Large intestine (tissue), 12 donors: ENCODE data around the gene PRAMEF27. TPM values are rescaled to one million over a fixed set of nuclear protein-coding genes. Genes with fewer than 3 reads are reported as not detected.
"Not testable (repeated sequence)": the region's sequence is repeated elsewhere in the genome, so short reads cannot be mapped to it uniquely, and the experiment has no call there.

ENCODE experiments used
- DNase-seq, 2 donors: peaks; one replicate each; pipeline versions ENCODE4 v3.0.0 to v3.0.0-alpha.2; 2013
- H3K27ac ChIP-seq: one replicate; pipeline ENCODE4 v1.5.1; 2013; ENCODE audit warnings: low read length
- H3K27me3 ChIP-seq: 2 replicates; pipeline ENCODE4 v1.6.1; 2013; ENCODE audit warnings: low read length; ENCODE audit not compliant: control insufficient read depth, insufficient read depth
- H3K36me3 ChIP-seq: 2 replicates; pipeline ENCODE4 v1.6.1; 2013; ENCODE audit warnings: low read length; ENCODE audit not compliant: control insufficient read depth, insufficient read depth
- H3K4me1 ChIP-seq: one replicate; pipeline ENCODE4 v1.6.1; 2013; ENCODE audit warnings: low read length; ENCODE audit not compliant: control insufficient read depth, insufficient read depth
- H3K4me3 ChIP-seq: one replicate; pipeline ENCODE4 v1.5.1; 2013; ENCODE audit warnings: low read length
- H3K9me3 ChIP-seq: one replicate; pipeline ENCODE4 v1.6.1; 2013; ENCODE audit warnings: mild to moderate bottlenecking, low read depth, low read length, moderate library complexity; ENCODE audit not compliant: control insufficient read depth
- whole genome bisulfite sequencing: methylation state at CpG from one replicate; pipeline ENCODE4 v1.1.5; 2013; ENCODE audit warnings: low lambda C conversion rate; ENCODE audit not compliant: insufficient coverage; 5-methylcytosine and 5-hydroxymethylcytosine counted together
- long read RNA-seq, 11 donors: transcript quantifications; one replicate each; lab custom pipeline, GENCODE V29; 2026
- polyA plus RNA-seq: library from polyadenylated mRNA; unstranded; fragments of 120-200 nt; gene quantifications from one replicate; pipeline ENCODE4 v1.2.1, GENCODE V29; 2013

The PRAMEF27 gene
- not detected for polyA plus RNA-seq
- long read RNA-seq, donor 1 = 0 reads
- long read RNA-seq, donor 2 = 0 reads
- long read RNA-seq, donor 3 = 0 reads
- long read RNA-seq, donor 4 = 0 reads
- long read RNA-seq, donor 5 = 0 reads
- long read RNA-seq, donor 6 = 0 reads
- long read RNA-seq, donor 7 = 0 reads
- long read RNA-seq, donor 8 = 0 reads
- long read RNA-seq, donor 9 = 0 reads
- long read RNA-seq, donor 10 = 0 reads
- long read RNA-seq, donor 11 = 0 reads

GRCh38 chr1:13056475-13056874 is at the start of gene PRAMEF27:
Gene PRAMEF27, minus strand, starts transcription at chr1:13056575. Its CDS starts 2,916 bp downstream, at chr1:13053659.
- not testable (repeated sequence) for H3K4me1 ChIP-seq, H3K9me3 ChIP-seq, H3K36me3 ChIP-seq, H3K4me3 ChIP-seq, H3K27me3 ChIP-seq, DNase-seq, H3K27ac ChIP-seq
- WGBS = no CpG with 5 or more reads among the region's 3 CpGs

GRCh38 chr1:13070474-13070873 is 14.1 kb upstream of the PRAMEF27 start, which contains the start of gene PRAMEF25:
Gene PRAMEF25, plus strand, starts transcription at chr1:13070774. Its CDS starts 2,920 bp downstream, at chr1:13073694.
- not testable (repeated sequence) for DNase-seq, H3K9me3 ChIP-seq, H3K4me1 ChIP-seq, H3K4me3 ChIP-seq, H3K36me3 ChIP-seq, H3K27ac ChIP-seq, H3K27me3 ChIP-seq
- no CpG with 5 or more reads among the region's 4 CpGs for WGBS

- H3K36me3 ChIP-seq, H3K27ac ChIP-seq, H3K4me1 ChIP-seq, H3K27me3 ChIP-seq, H3K4me3 ChIP-seq, H3K9me3 ChIP-seq, DNase-seq: not testable (repeated sequence)
- no CpG with 5 or more reads among the region's 9 CpGs for WGBS
Observed at GRCh38 chr1:13019846-13020245, 36.5 kb downstream of the PRAMEF27 start.

- H3K36me3 ChIP-seq, H3K4me1 ChIP-seq, H3K9me3 ChIP-seq, H3K27me3 ChIP-seq, H3K27ac ChIP-seq, H3K4me3 ChIP-seq, DNase-seq: not testable (repeated sequence)
- no CpG with 5 or more reads among the region's 7 CpGs for WGBS
Observed at GRCh38 chr1:13011932-13012331, 44.4 kb downstream of the PRAMEF27 start.

GRCh38 chr1:13009348-13009747 is 47.0 kb downstream of the PRAMEF27 start:
- H3K9me3 ChIP-seq, H3K36me3 ChIP-seq, H3K27ac ChIP-seq, DNase-seq, H3K4me1 ChIP-seq, H3K4me3 ChIP-seq, H3K27me3 ChIP-seq: not testable (repeated sequence)
- no CpG with 5 or more reads among the region's 3 CpGs for WGBS

- H3K9me3 ChIP-seq, H3K36me3 ChIP-seq, H3K4me1 ChIP-seq, H3K27me3 ChIP-seq, H3K27ac ChIP-seq, DNase-seq, H3K4me3 ChIP-seq: not testable (repeated sequence)
- WGBS = no CpG with 5 or more reads among the region's 4 CpGs
Observed at GRCh38 chr1:13005732-13006131, 50.6 kb downstream of the PRAMEF27 start.

Other genes with a start within 250 kb of the PRAMEF27 start
- gene PRAMEF11, start 225.2 kb downstream of the PRAMEF27 start, polyA plus RNA-seq = not detected
- not detected for gene HNRNPCL1, start 207.9 kb downstream of the PRAMEF27 start, polyA plus RNA-seq
- gene PRAMEF2, start 199.5 kb downstream of the PRAMEF27 start, polyA plus RNA-seq = not detected
- not detected for gene PRAMEF4, start 170.4 kb downstream of the PRAMEF27 start, polyA plus RNA-seq
- gene PRAMEF10, start 158.3 kb downstream of the PRAMEF27 start, polyA plus RNA-seq = not detected
- not detected for gene PRAMEF7, start 140.0 kb downstream of the PRAMEF27 start, polyA plus RNA-seq
- gene PRAMEF6, start 109.0 kb downstream of the PRAMEF27 start, polyA plus RNA-seq = not detected
- not detected for gene HNRNPCL3, start 4.2 kb upstream of the PRAMEF27 start, polyA plus RNA-seq
- gene PRAMEF25, start 14.2 kb upstream of the PRAMEF27 start, polyA plus RNA-seq = not detected
- not detected for gene HNRNPCL2, start 60.3 kb upstream of the PRAMEF27 start, polyA plus RNA-seq
- not detected for gene PRAMEF26, start 99.4 kb upstream of the PRAMEF27 start, polyA plus RNA-seq
- gene HNRNPCL4, start 109.1 kb upstream of the PRAMEF27 start, polyA plus RNA-seq = not detected
- gene PRAMEF9, start 115.3 kb upstream of the PRAMEF27 start, polyA plus RNA-seq = not detected
- not detected for gene PRAMEF13, start 144.8 kb upstream of the PRAMEF27 start, polyA plus RNA-seq
- gene PRAMEF18, start 169.6 kb upstream of the PRAMEF27 start, polyA plus RNA-seq = not detected
- not detected for gene PRAMEF5, start 197.6 kb upstream of the PRAMEF27 start, polyA plus RNA-seq
- not detected for gene PRAMEF8, start 228.6 kb upstream of the PRAMEF27 start, polyA plus RNA-seq
- not detected for gene PRAMEF33, start 247.0 kb upstream of the PRAMEF27 start, polyA plus RNA-seq